Lower leg skin (tissue), 3 donors: ENCODE results near the gene OAS2.

Experiments used
- POLR2A ChIP-seq, 2 donors: fragments of 450-650 bp; IDR thresholded peaks; one replicate each; pipeline ENCODE4 v1.6.1; 2016 to 2017; ENCODE audit warnings: antibody characterized with exemption in 2 of 2, mild to moderate bottlenecking in 1 of 2, moderate library complexity in 1 of 2
- TF ChIP-seq, protein P1 (sequence below), 3 donors: fragments of 450-650 bp; IDR thresholded peaks; one replicate each; pipeline ENCODE4 v1.5.1; 2016; ENCODE audit warnings: antibody characterized with exemption in 3 of 3, mild to moderate bottlenecking in 3 of 3, moderate library complexity in 2 of 3

DNA sequence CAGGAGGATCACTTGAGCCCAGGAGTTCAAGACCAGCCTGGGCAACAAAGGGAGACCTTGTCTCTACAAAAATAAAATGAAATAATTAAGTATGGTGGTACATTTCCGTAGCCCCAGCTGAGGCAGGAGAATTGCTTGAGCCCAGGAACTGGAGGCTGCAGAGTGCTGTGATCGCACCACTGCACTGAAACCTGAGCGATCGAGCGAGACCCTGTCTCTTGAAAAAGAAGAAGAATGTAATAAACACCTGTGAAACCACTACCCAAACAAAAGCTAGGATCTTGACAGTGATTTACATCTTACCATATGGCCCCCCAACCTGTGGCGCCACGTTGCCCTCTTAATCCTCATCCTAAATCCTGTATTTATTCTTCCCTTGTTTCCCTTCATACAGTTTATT lies 72.5 kb downstream of the OAS2 start:
- TF ChIP-seq POLR2A (IDR thresholded peaks at IDR 0.05), result no peak
- TF ChIP-seq, protein P1, sequence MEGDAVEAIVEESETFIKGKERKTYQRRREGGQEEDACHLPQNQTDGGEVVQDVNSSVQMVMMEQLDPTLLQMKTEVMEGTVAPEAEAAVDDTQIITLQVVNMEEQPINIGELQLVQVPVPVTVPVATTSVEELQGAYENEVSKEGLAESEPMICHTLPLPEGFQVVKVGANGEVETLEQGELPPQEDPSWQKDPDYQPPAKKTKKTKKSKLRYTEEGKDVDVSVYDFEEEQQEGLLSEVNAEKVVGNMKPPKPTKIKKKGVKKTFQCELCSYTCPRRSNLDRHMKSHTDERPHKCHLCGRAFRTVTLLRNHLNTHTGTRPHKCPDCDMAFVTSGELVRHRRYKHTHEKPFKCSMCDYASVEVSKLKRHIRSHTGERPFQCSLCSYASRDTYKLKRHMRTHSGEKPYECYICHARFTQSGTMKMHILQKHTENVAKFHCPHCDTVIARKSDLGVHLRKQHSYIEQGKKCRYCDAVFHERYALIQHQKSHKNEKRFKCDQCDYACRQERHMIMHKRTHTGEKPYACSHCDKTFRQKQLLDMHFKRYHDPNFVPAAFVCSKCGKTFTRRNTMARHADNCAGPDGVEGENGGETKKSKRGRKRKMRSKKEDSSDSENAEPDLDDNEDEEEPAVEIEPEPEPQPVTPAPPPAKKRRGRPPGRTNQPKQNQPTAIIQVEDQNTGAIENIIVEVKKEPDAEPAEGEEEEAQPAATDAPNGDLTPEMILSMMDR (IDR thresholded peaks at IDR 0.05), result no peak
